BLaER1 treated with 17β-estradiol and CSF1 and Interleukin-3, amounts not matched to agents 10 nM and 100 nM (cell line): ENCODE measurements around the gene MAPK8IP3.

Experiments
- H3K27ac ChIP-seq, 11 experiments: shearing (Covaris generic); formaldehyde crosslinking; 2 replicates each; pipeline ENCODE4 v1.8.1; 2022
- H3K27me3 ChIP-seq, 11 experiments: shearing (Covaris generic); formaldehyde crosslinking; 2 replicates each; pipeline ENCODE4 v1.8.1; 2022
- H3K36me3 ChIP-seq, 11 experiments: shearing (Covaris generic); formaldehyde crosslinking; 2 replicates each; pipeline ENCODE4 v1.8.1; 2022
- H3K4me1 ChIP-seq, 10 experiments: shearing (Covaris generic); formaldehyde crosslinking; 2 replicates each; pipeline ENCODE4 v1.8.1; 2022
- H3K4me2 ChIP-seq, 11 experiments: shearing (Covaris generic); formaldehyde crosslinking; 2 replicates each; pipeline ENCODE4 v1.8.1; 2022
- H3K4me3 ChIP-seq, 10 experiments: shearing (Covaris generic); formaldehyde crosslinking; 2 replicates each; pipeline ENCODE4 v1.8.1; 2022
- H3K9ac ChIP-seq, 11 experiments: shearing (Covaris generic); formaldehyde crosslinking; 2 replicates each; pipeline ENCODE4 v1.8.1; 2022
- H3K9me3 ChIP-seq, 11 experiments: shearing (Covaris generic); formaldehyde crosslinking; replicated peaks in 1 of 11; 2 replicates each; pipeline ENCODE4 v1.8.1; 2022
- H4K20me1 ChIP-seq, 11 experiments: shearing (Covaris generic); formaldehyde crosslinking; 2 replicates each; pipeline ENCODE4 v1.8.1; 2022
- Cebpa-rat ChIP-seq, 11 experiments: shearing (Covaris generic); IDR thresholded peaks; 2 replicates each; pipeline ENCODE4 v1.8.1; 2022

The MAPK8IP3 gene

DNA sequence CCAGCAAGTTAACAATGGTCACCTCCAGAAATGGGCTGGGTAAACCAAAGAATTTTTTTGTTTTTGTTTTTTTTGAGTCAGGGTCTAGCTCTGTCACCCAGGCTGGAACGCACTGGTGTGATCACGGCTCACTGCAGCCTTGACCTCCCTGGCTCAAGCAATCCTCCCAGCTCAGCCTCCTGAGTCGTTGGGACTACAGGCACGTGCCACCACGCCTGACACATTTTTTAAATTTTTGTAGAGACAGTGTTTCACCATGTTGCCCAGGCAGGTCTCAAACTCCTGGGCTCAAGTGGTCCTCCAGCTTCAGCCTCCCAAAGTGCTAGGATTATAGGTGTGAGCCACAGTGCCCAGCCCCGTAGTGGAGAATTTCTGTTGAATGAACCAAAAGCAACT is 74.7 kb downstream of the MAPK8IP3 start:
- H3K9ac ChIP-seq = peak overlapping the region in 10 of 11 experiments; percentile 83 to 95 (median 88); a peak in 15 of 22 replicates
- TF ChIP-seq Cebpa-rat (IDR thresholded peaks at IDR 0.05) = no peak
- peak overlapping the region; percentile 83 to 99 (median 95); a peak in 21 of 22 replicates for H3K4me2 ChIP-seq
- H3K27ac ChIP-seq = peak overlapping the region in 1 of 11 experiments; percentile 81; a peak in 1 of 22 replicates
- no peaks in the 10 kb centered on the region for H3K9me3 ChIP-seq
- H4K20me1 ChIP-seq = peaks cover 63 to 91% (median 84%) of the 10 kb centered on the region in 11 experiments
- peak overlapping the region in 8 of 10 experiments; percentile 83 to 99 (median 90); a peak in 5 of 20 replicates for H3K4me3 ChIP-seq
- peaks cover 51 to 71% (median 57%) of the 10 kb centered on the region in 11 experiments for H3K36me3 ChIP-seq
- no peaks in the 10 kb centered on the region for H3K27me3 ChIP-seq
- H3K4me1 ChIP-seq = peaks cover 22 to 44% (median 35%) of the 10 kb centered on the region in 10 experiments

DNA sequence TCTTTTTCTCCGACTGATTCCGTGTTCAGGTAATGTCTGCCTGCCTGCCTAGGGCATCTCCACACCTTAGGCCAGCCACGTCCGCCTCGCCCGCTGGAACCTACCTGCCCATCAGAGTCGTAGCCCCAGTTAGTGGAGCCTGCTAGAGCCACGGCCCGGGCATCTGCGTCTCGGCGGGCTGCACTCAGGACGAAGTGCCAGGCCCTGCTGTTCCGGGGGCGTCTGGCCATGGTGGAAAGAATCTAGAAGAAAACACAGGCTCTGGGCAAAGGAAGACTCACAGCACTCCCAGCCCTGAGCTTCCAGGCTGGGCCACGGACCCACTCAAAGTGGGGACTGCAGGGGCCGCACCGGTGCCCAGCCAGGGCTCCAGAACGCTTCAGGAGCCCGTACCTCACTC is 75.3 kb downstream of the MAPK8IP3 start:
- H3K36me3 ChIP-seq = peaks cover 51 to 71% (median 57%) of the 10 kb centered on the region in 11 experiments
- H4K20me1 ChIP-seq = peaks cover 63 to 91% (median 85%) of the 10 kb centered on the region in 11 experiments
- TF ChIP-seq Cebpa-rat (IDR thresholded peaks at IDR 0.05) = no peak
- no peaks in the 10 kb centered on the region for H3K27me3 ChIP-seq
- peak overlapping the region; percentile 78 to 99 (median 88) for H3K4me3 ChIP-seq
- H3K9ac ChIP-seq = peak overlapping the region; percentile 83 to 95 (median 88)
- peak overlapping the region; percentile 83 to 99 (median 95) for H3K4me2 ChIP-seq
- H3K27ac ChIP-seq = peak overlapping the region; percentile 54 to 86 (median 80); a peak in 21 of 22 replicates
- peaks cover 22 to 40% (median 29%) of the 10 kb centered on the region in 10 experiments for H3K4me1 ChIP-seq
- H3K9me3 ChIP-seq = no peaks in the 10 kb centered on the region

DNA sequence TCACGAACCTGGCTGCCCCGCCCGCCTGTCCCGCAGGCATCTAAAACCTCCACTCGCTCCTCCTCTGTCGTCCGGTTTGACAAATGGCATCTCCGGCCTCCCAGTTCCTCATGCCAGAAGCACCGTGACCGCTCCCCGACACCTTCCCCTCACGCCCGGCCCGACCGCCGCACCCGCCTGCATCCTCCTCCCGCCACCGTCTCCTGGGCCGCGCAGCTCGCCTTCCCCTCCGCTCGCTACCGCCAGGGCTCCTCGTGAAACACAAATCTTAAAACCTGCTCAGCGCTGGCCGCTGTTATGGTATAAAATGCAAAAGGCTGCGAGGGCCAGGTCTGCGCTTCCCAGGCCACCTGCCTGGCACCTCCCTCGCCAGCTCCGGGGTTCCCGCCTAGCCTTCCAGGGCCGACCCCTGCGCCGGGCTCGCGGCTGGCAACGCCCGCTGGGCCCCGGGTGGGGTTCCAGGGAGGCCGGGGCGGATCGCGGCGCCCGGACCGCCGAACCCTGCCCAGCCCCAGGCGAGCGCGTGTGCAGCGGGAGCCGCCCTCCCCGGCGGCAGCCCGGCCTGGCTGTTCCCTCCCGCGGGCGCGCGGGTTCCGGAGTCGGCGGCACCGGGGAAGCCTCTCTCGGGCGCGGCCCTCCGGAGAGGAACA is 75.9 kb downstream of the MAPK8IP3 start:
- Histone ChIP-seq H3K4me3 (peak overlapping the region; percentile 78 to 99 (median 88)), H3K27ac (peak overlapping the region; percentile 54 to 86 (median 80); a peak in 21 of 22 replicates), H3K9ac (peak overlapping the region; percentile 83 to 95 (median 88)), H4K20me1 (peaks cover 63 to 91% (median 86%) of the 10 kb centered on the region in 11 experiments), H3K4me2 (peak overlapping the region; percentile 83 to 99 (median 95)), H3K9me3 (no peaks in the 10 kb centered on the region), H3K27me3 (no peaks in the 10 kb centered on the region), H3K36me3 (peaks cover 51 to 71% (median 57%) of the 10 kb centered on the region in 11 experiments), H3K4me1 (peaks cover 22 to 40% (median 27%) of the 10 kb centered on the region in 10 experiments)
- TF ChIP-seq Cebpa-rat (IDR thresholded peaks at IDR 0.05) = no peak

DNA sequence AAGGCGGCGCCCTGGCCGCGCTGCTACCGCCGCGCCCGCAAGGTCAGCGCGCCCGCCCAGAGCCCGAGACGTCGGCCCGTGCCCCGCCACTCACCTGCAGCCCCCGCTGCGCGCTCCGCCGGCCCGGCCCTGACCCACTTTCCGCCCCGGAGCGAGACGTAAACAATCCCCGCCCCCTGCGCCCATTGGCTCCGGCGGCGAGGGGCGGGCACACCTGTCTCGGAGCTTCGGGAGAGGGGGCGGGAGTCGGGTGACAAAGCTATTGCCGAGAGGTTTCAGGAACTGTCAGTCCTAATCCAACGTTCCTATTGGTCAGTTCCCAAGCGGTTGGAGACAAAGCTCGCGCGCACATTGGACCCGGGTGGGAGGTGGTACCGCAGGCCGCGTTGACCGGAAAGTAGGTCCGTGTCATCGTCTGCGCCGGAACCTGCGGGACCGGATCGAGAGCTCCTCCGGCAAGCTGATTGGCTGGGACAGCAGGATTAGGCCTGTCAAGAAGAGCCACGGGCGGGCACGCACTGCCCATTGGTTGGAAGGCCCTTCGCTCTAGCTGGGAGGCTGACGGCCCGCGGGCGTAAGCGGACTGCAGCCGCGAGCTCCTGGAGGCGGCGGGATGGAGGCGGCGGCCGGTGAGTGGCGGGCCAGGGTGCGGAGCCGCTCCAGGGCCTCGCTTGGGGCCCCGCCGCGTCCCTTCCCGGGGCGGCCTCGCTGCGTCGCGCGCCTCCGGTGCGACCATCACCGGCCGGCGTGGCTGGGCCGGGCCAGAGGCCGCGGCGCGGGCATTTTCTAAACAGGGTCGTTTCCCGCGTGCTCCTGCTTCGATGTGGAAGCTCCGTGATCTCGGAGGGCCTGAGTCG is 76.6 kb downstream of the MAPK8IP3 start, which contains the start of the genes NUBP2 and SPSB3:
TSS of gene NUBP2 (plus strand) at position 553 of the 857 bp plus-strand sequence. CDS start at position 614, 61 bp downstream.
TSS of gene SPSB3 (minus strand) at position 164 of the 857 bp plus-strand sequence. CDS start 1,088 bp downstream, outside the sequence.
- no peaks in the 10 kb centered on the region for H3K9me3 ChIP-seq
- peak within 1 kb of the TSS; percentile 83 to 95 (median 89) for H3K9ac ChIP-seq
- H4K20me1 ChIP-seq = peaks cover 61 to 91% (median 86%) of the 10 kb centered on the region in 11 experiments
- no peak for TF ChIP-seq Cebpa-rat (IDR thresholded peaks at IDR 0.05)
- H3K4me1 ChIP-seq = peaks cover 21 to 40% (median 23%) of the 10 kb centered on the region in 10 experiments
- H3K27me3 ChIP-seq = no peaks in the 10 kb centered on the region
- H3K4me3 ChIP-seq = peak within 1 kb of the TSS; percentile 78 to 99 (median 88)
- H3K36me3 ChIP-seq = peaks cover 51 to 71% (median 57%) of the 10 kb centered on the region in 11 experiments
- H3K27ac ChIP-seq = peak within 1 kb of the TSS; percentile 54 to 91 (median 83); a peak in 21 of 22 replicates
- peak within 1 kb of the TSS; percentile 83 to 99 (median 96) for H3K4me2 ChIP-seq

DNA sequence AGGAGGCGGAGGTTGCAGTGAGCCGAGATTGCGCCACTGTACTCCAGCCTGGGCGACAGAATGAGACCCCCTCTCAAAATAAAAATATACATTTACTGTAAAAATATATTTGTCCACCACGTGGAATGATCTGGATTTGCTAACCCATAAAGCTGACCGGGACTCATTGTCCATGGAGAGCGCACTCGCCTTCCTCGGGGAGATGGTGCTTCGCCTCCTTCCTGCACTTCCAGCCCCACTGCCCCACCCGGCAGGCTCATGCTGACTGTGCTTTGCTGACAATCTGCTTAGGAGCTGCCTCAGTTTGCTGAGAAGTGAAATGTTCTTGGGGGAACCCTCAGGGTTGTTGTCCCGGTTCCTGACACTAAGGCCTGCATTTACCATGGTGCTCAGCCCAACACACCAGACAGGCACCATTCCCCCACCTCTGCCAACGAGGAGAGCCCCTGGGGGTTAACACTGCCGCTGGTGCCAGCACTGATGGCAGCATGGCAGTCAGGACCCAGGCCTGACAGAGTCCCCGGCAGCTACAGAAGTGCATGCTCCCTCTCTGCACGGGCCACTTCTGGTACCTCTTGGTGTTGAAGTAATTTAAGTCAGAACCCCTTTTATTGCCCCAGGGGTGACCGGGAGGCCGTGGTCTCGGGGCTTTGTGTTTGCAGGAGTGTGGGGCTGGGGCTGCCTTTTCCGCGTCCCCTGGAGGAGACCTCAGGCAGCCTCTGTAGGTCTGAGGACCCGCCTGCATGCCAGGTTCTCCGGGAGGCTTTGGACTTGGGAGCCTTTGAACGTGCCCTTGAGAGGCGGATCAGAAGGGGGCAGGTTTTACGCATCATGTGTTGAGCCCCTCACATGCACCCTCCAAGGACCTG is 79.2 kb downstream of the MAPK8IP3 start:
- Histone ChIP-seq H3K9ac (peak overlapping the region in 7 of 11 experiments; percentile 5 to 89 (median 17); a peak in 4 of 22 replicates), H3K36me3 (peaks cover 56 to 71% (median 62%) of the 10 kb centered on the region in 11 experiments), H3K9me3 (no peaks in the 10 kb centered on the region), H3K4me1 (peaks cover 21 to 31% (median 23%) of the 10 kb centered on the region in 10 experiments), H3K27me3 (no peaks in the 10 kb centered on the region), H4K20me1 (peaks cover 36 to 93% (median 86%) of the 10 kb centered on the region in 11 experiments; a peak in 21 of 22 replicates), H3K4me2 (peak overlapping the region in 1 of 11 experiments; percentile 3; a peak in 3 of 22 replicates), H3K27ac (no peak overlapping the region), H3K4me3 (no peak overlapping the region)
- TF ChIP-seq Cebpa-rat (IDR thresholded peaks at IDR 0.05) = no peak

DNA sequence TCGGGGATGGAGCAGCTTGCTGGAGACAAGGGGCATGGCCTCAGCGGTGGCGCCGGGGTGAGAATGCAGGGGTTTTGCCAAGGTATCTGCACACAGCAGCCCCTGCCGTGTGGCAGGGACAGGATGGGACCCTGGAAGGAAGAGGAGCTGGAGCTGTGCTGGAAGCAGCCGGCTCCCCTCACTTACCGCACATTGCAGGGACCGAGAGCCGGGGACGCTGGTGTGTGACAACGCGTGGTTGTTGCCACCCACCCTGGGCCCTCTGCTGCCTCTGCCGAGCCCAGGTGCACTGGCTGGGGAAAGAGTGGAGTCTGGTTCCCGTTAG is 79.8 kb downstream of the MAPK8IP3 start:
- Histone ChIP-seq H3K4me1 (peaks cover 17 to 26% (median 20%) of the 10 kb centered on the region in 10 experiments), H3K9ac (peak overlapping the region in 3 of 11 experiments; percentile 5 to 18 (median 9); a peak in 2 of 22 replicates), H3K9me3 (no peaks in the 10 kb centered on the region), H3K4me3 (no peak overlapping the region), H4K20me1 (peaks cover 30 to 93% (median 86%) of the 10 kb centered on the region in 11 experiments; a peak in 21 of 22 replicates), H3K4me2 (no peak overlapping the region; a peak in 1 of 22 replicates), H3K27ac (no peak overlapping the region), H3K36me3 (peaks cover 53 to 71% (median 63%) of the 10 kb centered on the region in 11 experiments), H3K27me3 (no peaks in the 10 kb centered on the region)
- TF ChIP-seq Cebpa-rat (IDR thresholded peaks at IDR 0.05) = no peak

DNA sequence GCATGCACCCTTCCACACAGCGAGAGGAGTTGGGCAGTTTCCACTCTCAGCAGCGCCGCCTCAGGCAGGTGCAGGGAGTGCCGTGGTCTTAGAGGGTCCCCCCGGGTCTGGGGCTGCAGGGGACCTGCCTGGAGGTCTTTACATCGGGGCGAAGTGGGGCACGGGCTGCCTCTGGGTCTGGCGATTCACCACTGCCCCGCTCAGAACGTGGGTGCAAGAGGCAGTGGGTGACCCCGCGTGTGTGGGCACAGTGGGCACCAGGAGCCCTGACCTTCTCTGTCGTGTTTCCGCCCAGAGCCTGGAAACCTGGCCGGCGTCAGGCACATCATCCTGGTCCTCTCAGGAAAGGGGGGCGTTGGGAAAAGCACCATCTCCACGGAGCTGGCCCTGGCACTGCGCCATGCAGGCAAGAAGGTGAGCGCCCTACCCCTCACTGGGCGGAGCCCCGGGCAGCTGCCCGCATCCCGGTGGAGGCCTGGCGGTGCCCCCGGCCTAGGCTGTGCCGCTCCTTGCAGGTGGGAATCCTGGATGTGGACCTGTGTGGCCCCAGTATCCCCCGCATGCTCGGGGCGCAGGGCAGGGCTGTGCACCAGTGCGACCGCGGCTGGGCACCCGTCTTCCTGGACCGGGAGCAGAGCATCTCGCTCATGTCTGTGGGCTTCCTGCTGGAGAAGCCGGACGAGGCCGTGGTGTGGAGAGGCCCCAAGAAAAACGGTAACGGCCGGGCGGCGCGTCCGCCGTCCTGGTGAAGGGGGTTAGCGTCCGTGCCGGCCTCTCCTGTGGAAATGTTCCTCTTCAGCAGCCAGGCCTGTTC is 80.5 kb downstream of the MAPK8IP3 start:
- Histone ChIP-seq H3K27ac (no peak overlapping the region), H3K4me2 (no peak overlapping the region), H3K4me3 (no peak overlapping the region), H3K4me1 (peaks cover 11 to 19% (median 14%) of the 10 kb centered on the region in 10 experiments), H4K20me1 (peaks cover 24 to 93% (median 83%) of the 10 kb centered on the region in 11 experiments; a peak in 21 of 22 replicates), H3K27me3 (no peaks in the 10 kb centered on the region), H3K9ac (peak overlapping the region in 1 of 11 experiments; percentile 9; a peak in 1 of 22 replicates), H3K9me3 (no peaks in the 10 kb centered on the region), H3K36me3 (peaks cover 50 to 73% (median 66%) of the 10 kb centered on the region in 11 experiments)
- TF ChIP-seq Cebpa-rat (IDR thresholded peaks at IDR 0.05) = no peak
